ENCODE results near the gene PI4KA.

GRCh38 chr22:20792966-20793728 lies 65.5 kb downstream of the PI4KA start:
- TF ChIP-seq ZBTB7A (IDR thresholded peaks at IDR 0.05; ENCODE audit: low read depth) (no peak), RAD21 (IDR thresholded peaks at IDR 0.05; ENCODE audit: low read depth) (no peak), CREB1 (IDR thresholded peaks at IDR 0.05; ENCODE audit: low read depth) (no peak), TAF1 (IDR thresholded peaks at IDR 0.05; ENCODE audit: low read depth) (no peak), MAX (IDR thresholded peaks at IDR 0.05) (no peak), TEAD4 (IDR thresholded peaks at IDR 0.05) (no peak), TCF12 (IDR thresholded peaks at IDR 0.05; ENCODE audit: low read depth) (no peak)
- TF ChIP-seq, protein P1, sequence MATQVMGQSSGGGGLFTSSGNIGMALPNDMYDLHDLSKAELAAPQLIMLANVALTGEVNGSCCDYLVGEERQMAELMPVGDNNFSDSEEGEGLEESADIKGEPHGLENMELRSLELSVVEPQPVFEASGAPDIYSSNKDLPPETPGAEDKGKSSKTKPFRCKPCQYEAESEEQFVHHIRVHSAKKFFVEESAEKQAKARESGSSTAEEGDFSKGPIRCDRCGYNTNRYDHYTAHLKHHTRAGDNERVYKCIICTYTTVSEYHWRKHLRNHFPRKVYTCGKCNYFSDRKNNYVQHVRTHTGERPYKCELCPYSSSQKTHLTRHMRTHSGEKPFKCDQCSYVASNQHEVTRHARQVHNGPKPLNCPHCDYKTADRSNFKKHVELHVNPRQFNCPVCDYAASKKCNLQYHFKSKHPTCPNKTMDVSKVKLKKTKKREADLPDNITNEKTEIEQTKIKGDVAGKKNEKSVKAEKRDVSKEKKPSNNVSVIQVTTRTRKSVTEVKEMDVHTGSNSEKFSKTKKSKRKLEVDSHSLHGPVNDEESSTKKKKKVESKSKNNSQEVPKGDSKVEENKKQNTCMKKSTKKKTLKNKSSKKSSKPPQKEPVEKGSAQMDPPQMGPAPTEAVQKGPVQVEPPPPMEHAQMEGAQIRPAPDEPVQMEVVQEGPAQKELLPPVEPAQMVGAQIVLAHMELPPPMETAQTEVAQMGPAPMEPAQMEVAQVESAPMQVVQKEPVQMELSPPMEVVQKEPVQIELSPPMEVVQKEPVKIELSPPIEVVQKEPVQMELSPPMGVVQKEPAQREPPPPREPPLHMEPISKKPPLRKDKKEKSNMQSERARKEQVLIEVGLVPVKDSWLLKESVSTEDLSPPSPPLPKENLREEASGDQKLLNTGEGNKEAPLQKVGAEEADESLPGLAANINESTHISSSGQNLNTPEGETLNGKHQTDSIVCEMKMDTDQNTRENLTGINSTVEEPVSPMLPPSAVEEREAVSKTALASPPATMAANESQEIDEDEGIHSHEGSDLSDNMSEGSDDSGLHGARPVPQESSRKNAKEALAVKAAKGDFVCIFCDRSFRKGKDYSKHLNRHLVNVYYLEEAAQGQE (IDR thresholded peaks at IDR 0.05; ENCODE audit: low read depth): no peak
